GM18511 (cell line): ENCODE data around the gene HERC6.
"Not testable (repeated sequence)": the region's sequence is repeated elsewhere in the genome, so short reads cannot be mapped to it uniquely, and the experiment has no call there.

ENCODE experiments used
- ATAC-seq: cut with Tn5 transposase; IDR thresholded peaks from one replicate; pipeline ENCODE4 v1.9.1; 2021; ENCODE audit warnings: mild to moderate bottlenecking, moderate library complexity; ENCODE audit not compliant: unreplicated experiment

Gene HERC6

DNA sequence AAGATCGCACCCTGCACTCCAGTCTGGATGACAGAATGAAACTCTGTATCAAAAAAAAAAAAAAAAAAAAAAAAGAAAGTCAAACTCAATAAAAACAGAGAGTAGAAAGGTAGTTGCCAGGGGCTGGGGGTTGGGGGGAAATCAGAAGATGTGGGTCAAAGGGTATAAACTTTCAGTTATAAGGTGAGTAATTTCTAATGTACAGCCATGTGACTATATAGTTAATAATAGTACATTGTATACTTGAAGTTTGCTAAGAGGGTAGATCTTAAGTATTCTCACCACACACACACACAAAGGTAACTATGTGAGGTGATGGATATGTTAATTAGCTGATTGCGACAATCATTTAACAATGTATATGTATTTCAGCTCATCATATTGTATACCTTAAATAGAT lies 11.5 kb downstream of the HERC6 start:
- no peak for ATAC-seq

DNA sequence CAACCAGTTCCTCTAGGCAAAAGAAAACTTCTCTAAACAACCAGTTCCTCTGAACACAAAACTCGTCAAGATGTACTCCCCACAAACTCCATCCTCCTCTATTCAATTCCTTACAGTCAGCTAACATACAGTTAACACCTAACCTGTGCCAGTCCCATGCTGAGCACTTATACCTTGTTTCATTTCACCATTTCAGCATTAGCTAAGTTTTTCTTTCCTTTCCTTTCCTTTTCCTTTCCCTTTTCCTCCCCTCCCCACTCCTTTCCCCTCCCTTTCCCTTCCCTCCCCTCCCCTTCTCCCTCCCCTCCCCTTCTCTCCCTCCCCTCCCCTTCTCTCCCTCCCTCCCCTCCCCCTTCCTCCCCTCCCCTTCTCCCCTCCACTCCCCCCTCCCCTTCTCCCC lies 13.1 kb downstream of the HERC6 start:
- no peak for ATAC-seq

DNA sequence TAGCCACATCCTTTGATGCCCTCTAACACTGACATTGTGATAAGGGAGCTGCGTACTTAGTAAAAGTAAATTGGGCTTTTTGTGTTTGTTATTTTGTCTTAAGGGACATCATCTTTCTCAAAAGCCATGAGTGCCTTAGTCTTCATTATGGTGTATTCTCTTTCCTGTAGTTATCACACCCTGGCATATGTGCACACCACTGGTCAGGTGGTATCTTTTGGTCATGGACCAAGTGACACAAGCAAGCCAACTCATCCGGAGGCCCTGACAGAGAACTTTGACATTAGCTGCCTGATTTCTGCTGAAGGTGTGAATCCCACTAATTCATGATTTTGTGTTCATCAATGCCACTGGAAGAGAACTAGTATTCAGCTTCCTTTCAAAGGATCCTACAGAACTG lies 18.0 kb downstream of the HERC6 start:
- no peak for ATAC-seq

DNA sequence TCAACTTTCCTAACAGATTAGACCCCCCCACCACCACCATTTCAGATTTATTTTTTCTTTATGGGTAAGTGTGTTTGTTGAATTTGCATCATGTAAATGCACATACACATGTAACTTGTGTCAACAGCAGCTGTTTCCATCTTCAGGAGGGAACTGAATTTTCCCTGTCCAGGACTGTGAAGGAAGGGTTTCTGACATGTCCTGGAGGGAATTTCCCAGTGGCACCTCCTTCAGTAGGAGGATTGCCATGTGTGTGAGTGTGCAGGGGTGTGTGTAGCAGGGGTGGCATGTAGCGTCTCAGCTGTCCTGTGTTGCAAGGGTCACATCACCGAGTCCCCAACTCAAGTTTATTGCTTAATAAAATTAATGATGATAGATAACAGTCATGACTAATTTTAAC lies 19.7 kb downstream of the HERC6 start:
- ATAC-seq = no peak

DNA sequence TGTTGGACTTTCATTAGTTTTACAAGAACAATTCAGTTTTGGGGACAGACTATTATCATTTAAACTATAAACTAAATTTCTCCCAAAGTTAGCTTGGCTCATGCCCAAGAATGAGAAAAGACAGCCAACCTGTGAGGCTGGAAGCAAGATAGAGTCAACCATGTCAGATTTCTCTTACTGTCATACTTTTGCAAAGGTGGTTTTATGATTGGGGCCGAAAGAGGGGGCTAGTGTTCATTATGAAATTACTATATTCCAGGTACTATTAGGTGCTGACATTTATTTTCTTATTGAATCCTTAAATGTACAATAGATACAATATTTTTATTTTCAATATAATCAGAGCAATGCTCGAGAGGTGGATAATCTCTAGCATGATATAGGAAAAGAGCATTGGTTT lies 30.6 kb downstream of the HERC6 start:
- ATAC-seq = no peak

DNA sequence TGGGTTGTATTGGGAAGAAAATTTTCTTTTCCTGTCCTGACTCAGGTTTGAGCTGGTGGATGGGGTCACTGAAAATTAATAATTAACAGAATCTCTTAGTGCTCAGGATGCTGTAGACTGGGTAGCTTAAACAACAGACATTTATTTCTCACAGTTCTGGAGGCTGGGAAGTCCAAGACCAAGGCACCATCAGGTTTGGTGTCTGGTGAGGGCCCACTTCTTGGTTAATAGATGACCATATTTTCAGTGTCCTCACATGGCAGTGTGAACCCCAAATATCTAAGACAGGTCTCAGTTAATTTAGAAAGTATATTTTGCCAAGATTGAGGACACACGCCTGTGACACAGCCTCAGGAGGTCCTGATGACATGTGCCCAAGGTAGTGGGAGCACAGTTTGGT lies 31.1 kb downstream of the HERC6 start:
- no peak for ATAC-seq

DNA sequence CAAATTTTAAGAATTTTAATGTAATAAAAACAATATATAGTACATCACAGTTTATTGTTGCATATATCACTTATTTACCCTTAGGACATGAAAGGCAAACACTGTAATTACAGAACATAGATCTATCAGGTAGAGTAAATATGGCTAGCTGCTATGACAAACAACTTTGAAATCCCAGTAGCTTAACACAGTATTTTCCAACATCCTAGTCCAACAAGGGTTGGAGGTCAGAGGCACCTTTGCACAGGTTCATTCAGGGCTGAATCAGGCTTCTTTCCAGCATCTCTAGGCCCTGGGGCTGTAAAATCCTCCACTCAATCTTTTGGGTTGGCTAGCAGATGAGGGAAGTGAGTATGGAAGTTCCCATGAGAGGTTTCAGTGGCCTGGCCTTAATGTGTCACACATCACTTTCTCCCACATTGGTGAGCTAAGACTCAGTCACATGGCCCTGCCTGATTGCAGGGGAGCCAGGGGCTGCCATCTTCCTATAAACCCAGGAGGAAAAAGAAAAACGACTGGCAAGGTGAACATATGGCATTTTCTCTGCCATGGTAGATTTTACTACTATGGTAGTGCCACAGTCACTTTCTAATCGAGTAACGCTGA lies 32.9 kb downstream of the HERC6 start:
- no peak for ATAC-seq

DNA sequence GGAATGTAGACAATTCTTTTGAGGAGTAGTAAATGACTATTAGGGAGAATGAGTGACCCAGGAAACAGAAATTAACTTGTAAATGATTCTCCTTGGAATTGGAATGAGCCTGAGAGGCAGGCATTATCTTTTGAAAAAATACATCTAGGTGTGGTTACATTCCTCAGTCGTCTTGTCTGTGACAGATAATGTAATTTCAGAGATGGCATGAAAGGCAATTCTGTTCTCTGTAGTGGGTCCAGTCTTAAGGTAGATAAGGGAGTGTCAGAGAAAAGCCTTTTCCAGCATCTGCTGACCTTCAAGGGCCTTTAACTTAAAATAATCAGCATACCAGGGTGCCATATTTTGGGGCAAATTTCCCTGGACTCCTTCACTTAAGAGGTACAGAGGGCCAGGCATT lies 35.1 kb downstream of the HERC6 start:
- ATAC-seq = no peak

DNA sequence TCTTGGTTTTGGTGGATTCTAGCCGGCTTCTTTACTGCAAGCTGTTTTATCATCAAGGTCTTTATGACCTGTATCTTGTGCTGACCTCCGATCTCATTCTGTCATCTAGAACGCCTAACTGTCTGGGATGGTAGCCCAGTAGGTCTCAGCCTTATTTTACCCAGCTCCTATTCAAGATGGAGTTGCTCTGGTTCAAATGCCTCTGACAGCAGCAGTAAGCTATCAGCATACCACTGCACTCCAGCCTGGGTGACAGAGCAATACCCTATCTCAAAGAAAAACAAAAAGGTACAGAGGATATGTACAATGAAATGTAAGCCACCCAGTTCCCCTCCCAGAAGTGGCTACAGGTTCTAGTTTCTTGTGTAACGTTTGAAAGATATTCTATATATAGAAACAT lies 36.1 kb downstream of the HERC6 start:
- no peak for ATAC-seq

DNA sequence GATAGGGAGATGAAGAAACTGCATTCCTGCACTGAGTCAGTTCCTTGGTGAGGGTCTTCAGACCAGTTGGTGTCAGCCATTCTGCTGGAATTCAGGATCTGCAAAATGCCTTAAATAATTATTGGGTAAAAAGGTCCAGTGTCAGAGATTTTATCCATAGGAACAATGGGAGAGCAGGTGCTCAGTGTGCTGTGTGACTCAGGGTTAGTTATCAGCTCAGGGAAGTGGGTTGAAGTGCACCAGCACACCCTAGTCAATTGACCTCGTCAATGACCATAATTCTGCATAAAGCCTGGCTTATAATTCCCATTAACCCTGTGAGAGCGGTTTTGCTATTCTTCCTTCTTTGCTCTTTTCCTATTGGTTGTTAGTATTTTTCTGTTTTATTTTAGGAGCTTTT lies 37.3 kb downstream of the HERC6 start:
- no peak for ATAC-seq

DNA sequence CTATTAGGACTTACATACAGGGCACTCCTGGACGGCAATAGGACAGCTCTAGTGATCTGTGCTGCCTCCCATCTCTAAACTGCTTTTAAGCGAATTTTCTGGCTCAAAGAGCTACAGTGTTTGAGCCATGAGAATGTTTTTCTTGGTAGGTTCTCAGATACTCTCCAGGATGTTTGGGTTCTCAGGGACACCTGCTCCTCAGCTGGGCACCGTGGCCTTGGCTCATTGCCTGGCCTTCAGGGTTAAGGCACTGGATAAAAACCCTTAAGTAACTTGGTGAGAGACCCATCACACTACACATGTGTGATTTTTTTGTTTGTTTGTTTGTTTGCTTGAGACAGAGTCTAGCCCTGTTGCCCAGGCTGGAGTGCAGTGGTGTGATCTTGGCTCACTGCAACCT lies 39.8 kb downstream of the HERC6 start:
- ATAC-seq = no peak

DNA sequence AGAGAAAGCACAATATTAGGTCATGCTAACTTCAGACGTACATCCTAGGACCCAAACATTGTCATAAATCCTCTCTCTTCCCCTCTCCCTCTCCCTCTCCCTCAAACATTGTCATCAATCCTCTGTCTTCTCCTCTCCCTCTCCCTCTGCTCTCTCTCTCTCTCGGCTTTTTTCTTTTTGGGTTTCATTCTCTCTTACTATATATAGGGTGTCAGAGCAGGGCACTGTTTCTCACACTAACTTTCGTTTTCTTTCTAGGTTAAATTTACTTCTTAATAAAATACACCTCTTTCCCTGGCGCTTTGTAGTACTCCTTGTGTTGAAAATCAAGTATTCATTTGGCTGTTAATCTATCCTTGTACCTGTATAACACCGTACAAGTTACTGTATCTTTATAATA lies 41.2 kb downstream of the HERC6 start:
- no peak for ATAC-seq

DNA sequence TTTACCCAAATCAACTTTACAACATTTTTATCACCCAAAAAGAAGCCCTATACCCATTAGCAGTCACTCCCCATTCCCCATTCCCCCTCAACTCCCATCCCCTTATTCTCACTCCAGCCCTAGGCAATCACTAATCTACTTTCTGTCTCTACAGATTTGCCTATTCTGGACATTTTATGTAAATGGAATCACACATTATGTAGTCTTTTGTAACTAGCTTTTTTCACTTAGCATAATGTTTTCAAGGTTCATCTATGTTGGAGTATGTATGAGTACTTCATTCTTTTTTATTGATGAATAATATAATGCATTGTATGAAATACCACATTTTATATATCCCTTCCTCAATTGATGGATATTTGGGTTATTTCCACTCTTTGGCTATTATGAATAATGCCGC lies 42.2 kb downstream of the HERC6 start:
- ATAC-seq = no peak

DNA sequence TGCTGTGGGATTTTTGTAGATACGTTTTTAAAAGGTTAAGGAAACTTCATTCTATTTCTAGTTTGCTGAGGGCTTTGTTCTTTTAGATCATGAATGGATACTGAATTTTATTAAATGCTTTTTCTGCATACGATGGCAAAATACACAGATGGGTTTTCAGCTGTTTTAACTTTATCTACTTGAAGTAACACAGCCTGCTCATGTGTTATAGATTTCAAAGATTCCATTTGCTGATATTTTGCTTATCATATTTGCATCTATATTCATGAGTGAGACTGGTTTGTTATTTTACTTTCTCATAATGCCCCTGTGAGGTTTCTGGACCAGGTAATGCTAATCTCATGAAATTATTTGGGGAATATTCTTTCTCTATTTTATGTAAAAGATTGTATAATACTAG lies 43.8 kb downstream of the HERC6 start:
- no peak for ATAC-seq

DNA sequence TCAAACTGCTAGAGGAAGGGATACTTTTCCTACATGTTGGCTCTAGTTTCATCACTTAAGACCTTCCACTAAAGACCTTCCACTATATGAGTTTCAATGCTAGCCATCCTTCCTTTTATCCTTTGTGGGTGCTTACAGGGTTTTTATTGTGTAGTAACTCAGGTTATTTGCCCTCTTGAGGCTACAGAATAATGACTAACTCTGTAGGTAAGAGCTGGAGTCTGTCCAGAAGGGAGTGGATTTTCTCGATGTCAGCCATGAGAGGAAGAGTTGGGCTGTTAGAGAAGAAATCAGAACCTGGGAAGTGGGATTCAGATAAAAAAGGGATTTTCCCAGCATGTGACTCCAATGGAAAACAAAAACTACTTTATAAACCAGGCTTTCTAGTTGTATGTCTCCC lies 50.7 kb downstream of the HERC6 start:
- no peak for ATAC-seq

DNA sequence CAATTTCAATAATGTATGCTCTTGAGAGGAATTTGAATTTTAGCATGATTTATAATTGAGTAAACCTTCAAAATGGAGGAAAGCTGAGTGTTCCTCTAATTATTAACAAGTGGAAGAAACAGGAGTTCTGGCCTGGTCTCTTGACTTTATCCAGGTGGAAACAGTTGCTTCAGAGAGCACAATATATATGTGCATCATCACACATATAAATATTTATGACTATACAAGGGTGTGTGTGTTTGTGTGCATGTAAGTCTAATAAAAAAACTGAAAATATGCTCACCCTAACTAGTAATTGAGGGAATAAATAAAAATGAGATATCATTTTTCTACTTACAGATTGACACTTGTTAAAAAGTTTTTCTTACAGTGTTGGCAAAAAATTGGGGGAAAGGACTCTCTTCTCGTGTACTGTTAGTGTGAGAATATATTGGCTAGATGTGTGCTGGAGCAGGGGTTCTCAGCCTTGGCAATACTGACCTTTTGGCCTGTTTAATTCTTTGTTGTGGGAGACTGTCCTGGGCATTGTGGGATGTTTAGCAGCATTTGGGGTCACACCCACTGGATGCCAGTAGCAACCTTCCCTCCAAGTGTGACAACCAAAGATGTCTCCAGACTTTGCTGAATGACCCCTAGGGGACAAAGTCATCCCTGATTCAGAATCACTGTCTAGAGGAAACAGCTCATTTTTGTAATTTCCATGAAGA lies 57.5 kb downstream of the HERC6 start:
- ATAC-seq = no peak

DNA sequence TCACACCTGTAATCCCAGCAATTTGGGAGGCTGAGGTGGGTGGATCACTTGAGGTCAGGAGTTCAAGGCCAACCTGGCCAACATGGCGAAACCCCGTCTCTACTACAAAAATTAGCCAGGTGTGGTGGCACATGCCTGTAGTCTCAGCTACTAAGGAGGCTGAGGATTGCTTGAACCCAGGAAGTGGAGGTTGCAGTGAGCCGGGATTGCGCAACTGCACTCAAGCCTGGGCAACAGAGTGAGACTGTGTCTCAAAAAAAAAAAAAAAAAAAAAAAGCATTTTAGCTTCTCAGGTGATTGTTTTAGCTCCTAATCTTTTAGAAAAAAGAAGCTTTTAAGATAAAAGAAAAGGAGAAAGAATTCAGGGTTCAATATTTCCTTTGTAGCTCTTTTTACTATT lies 59.2 kb downstream of the HERC6 start:
- ATAC-seq = not testable (repeated sequence)

DNA sequence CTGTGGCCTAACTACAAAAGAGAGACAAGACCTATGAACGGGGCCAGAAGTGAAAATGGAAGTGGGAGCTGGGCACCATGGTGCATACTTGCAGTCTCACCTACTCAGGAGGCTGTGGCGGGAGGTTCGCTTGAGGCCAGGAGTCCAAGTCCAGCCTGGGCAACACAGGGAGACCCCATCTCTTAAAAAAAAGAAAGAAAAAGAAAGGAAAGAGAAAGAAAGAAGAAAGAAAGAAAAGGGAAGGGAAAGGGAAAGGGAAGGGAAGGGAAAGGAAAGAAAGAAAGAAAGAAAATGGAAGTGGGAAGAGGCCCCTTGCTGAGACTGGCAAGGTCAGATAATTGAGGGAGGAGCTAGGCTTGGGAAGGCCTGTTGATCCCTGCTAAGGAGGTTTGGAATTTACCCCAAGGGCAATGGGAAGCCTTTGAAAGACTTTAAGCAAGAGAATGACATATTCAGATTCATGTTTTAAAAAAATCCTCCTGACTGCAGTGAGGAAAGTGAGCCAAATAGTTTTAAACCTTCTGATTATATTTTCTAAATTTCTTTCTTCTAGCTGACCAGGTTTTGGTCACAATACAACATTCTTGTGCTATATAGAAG lies 60.6 kb downstream of the HERC6 start:
- no peak for ATAC-seq

DNA sequence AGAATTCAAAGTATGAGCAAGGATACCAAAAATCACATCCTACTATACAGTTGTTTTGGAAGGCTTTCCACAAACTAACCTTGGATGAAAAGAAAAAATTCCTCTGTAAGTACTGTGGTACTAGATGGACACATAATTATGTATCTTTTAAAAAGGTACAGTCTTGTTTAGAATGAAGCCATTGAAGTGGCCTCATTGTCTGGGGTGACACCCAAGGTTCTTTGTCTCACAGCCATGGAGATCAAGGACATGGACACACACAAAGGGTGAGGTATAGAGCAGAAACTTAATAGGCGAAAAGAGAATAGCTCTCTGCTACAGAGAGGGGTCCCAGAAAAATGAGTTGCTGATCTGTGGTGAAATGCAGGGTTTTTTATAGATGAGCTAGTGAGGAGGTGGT lies 61.5 kb downstream of the HERC6 start:
- no peak for ATAC-seq

DNA sequence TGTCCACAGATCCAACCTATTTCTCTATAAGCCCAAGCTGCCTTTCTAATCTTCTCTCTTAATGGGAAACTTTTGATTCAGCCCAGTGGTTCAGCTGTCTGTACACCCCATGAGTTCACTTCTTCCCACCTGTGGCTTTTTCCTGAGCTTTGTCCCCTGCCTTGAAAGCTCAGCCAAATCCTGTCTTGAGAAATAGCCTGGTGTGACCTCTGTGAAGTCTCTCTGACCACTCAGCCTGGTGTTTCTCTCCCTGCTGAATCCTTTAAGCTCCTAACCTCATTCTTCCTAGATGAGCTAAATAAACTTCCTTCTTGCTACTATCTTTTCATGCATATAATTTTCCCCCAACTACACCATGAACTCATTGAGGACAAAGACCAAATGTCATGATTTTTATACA lies 63.0 kb downstream of the HERC6 start:
- no peak for ATAC-seq

DNA sequence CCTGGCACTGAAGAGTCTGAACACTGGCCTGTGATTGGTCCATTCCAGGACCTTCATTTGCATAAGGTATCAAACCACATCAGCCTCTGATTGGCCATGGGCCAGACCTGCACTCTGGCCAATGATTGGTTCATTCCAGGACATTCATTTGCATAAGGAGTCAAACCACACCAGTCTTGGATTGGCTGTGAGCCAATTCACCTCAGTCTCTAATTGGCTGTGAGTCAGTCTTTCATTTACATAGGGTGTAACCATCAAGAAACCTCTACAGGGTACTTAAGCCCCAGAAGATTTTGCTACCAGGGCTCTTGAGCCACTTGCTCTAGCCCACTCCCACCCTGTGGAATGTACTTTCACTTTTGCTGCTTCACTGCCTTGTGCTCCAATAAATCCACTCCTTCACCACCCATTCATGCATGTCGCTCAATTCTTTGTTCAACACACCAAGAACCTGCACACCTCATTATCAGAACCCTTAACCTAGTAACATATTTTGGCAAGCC lies 64.1 kb downstream of the HERC6 start:
- no peak for ATAC-seq

DNA sequence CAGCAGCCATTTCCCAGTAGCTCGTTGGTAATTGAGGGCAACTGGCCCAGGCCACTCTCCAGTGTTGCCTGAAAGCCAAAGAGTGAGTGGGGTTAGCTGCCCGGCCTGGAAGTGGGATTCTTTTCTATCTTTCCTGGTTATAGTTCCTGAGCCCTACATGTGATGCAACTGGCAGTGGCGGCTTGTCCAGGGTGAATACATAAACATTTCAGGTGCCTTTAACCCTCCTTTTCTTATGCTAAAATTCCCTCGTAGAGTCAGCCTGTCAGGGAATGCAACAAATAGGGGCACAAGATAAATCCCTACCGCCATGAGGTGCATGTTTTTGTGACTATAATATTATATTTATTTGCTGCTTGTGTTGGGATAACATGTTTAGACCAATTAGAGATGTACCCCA lies 64.8 kb downstream of the HERC6 start:
- no peak for ATAC-seq

DNA sequence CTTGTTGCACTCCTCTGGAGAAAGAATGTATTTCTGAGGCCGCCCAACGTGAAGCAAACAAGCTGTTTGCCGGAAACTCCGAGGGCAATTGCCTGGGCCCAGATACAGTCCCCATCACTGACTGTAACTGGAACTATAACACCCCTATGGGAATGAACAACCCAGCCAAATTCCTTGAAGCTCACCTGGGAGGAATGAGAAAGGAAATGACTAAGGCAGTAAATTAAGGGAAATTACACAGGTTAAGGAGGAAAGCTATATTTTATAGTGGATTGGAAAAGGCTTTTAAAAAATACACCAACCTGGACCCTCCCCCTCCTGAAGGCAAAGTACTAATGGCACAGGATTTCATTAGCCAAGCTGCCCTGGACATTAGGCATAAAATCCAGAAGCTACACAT lies 66.6 kb downstream of the HERC6 start:
- no peak for ATAC-seq
